ENCODE results near the gene PTPRA. TPM values are rescaled to one million over a fixed set of nuclear protein-coding genes. Genes with fewer than 3 reads are reported as not detected.

Gene PTPRA
- polyA plus RNA-seq, 1 donor (not counting 4 experiments of a cell fraction or from before 2014, with no cell fraction given) = 53.3 TPM

DNA sequence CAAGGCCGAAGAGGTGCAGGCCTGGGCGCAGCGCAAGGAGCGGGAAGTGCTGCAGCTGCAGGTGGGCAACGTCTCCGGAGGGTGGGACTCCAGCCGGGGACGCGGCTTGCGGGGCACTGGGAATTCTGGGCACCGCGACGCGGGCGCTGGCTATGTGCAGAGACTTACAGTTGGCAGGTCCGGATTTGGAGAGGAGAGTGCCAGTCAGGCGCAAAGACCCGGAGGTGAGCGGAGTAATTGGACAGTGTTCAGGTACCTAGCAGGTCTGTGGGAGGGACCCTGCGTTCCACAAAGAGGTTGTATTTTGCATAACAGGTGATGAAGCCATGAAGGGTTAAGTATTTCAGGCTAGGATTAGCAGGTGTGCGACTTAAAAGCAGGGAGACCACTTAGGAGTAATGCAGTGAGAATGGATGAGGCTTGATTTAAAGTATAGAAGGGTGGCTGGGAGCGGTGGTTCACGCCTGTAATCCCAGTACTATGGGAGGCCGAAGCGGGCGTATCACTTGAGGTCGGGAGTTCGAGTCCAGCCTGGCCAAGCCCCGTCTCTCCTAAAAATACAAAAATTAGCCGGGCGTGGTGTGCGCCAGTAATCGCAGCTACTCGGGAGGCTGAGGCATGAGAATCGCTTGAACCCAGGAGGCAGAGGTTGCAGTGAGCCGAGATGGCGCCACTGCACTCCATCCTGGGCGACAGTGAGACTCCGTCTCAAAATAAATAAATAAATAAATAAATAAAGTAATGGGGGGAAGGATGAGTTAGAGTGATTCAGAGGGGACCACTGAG lies 173.6 kb downstream of the PTPRA start:
- Histone ChIP-seq H3K9ac (ENCODE audit: control insufficient read depth, extremely low read depth, insufficient read depth, low read length) (peak overlapping the region; percentile 76), H3K27me3 (ENCODE audit: control insufficient read depth, extremely low read depth, insufficient read depth, low read length) (no peaks in the 10 kb centered on the region), H4K20me1 (ENCODE audit: control insufficient read depth, extremely low read depth, insufficient read depth, low read length) (no peaks in the 10 kb centered on the region), H3K4me2 (ENCODE audit: control insufficient read depth, extremely low read depth, insufficient read depth, low read depth, low read length) (peak overlapping the region; percentile 92), H3K4me1 (ENCODE audit: control insufficient read depth, extremely low read depth, insufficient read depth, low read length) (no peaks in the 10 kb centered on the region), H3K27ac (ENCODE audit: control insufficient read depth, insufficient read depth, low read length) (peak overlapping the region; percentile 36), H3K79me2 (ENCODE audit: control insufficient read depth, insufficient read depth, low read length) (peaks cover 14% of the 10 kb centered on the region), H3K4me3 (ENCODE audit: control insufficient read depth in 2 of 3, extremely low read depth in 1 of 3, insufficient read depth in 2 of 3, low read depth in 1 of 3, low read length in 3 of 3) (peak overlapping the region; percentile 77 to 85 (median 85)), H3K9me3 (ENCODE audit: control insufficient read depth, low read depth, low read length) (no peaks in the 10 kb centered on the region), H3K36me3 (ENCODE audit: control insufficient read depth in 2 of 2, extremely low read depth in 1 of 2, insufficient read depth in 2 of 2, low read length in 2 of 2) (peaks cover 18 to 21% of the 10 kb centered on the region in 2 experiments), H3K9me1 (ENCODE audit: control insufficient read depth, extremely low read depth, insufficient read depth, low read length) (no peaks in the 10 kb centered on the region), H2AFZ (ENCODE audit: control insufficient read depth, low read length) (peak overlapping the region; percentile 77)
- no peak for TF ChIP-seq EZH2 (IDR thresholded peaks at IDR 0.05; ENCODE audit: low read length)
- TF ChIP-seq, protein P1, sequence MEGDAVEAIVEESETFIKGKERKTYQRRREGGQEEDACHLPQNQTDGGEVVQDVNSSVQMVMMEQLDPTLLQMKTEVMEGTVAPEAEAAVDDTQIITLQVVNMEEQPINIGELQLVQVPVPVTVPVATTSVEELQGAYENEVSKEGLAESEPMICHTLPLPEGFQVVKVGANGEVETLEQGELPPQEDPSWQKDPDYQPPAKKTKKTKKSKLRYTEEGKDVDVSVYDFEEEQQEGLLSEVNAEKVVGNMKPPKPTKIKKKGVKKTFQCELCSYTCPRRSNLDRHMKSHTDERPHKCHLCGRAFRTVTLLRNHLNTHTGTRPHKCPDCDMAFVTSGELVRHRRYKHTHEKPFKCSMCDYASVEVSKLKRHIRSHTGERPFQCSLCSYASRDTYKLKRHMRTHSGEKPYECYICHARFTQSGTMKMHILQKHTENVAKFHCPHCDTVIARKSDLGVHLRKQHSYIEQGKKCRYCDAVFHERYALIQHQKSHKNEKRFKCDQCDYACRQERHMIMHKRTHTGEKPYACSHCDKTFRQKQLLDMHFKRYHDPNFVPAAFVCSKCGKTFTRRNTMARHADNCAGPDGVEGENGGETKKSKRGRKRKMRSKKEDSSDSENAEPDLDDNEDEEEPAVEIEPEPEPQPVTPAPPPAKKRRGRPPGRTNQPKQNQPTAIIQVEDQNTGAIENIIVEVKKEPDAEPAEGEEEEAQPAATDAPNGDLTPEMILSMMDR (optimal IDR thresholded peaks at IDR 0.05 in 1 of 3, IDR thresholded peaks at IDR 0.05 in 1 of 3, conservative IDR thresholded peaks at IDR 0.05 in 1 of 3; ENCODE audit: extremely low read depth in 1 of 3, insufficient read depth in 2 of 3, low read length in 3 of 3) = no peak
- dilution Hi-C loops (cut with MboI; ENCODE audit: extremely low pct_ligation_motif_present, low sequenced_read_pairs) = no loop called here
- DNase-seq (ENCODE audit: low read depth, low spot score) (no peak), FAIRE-seq (peak; percentile 39)

DNA sequence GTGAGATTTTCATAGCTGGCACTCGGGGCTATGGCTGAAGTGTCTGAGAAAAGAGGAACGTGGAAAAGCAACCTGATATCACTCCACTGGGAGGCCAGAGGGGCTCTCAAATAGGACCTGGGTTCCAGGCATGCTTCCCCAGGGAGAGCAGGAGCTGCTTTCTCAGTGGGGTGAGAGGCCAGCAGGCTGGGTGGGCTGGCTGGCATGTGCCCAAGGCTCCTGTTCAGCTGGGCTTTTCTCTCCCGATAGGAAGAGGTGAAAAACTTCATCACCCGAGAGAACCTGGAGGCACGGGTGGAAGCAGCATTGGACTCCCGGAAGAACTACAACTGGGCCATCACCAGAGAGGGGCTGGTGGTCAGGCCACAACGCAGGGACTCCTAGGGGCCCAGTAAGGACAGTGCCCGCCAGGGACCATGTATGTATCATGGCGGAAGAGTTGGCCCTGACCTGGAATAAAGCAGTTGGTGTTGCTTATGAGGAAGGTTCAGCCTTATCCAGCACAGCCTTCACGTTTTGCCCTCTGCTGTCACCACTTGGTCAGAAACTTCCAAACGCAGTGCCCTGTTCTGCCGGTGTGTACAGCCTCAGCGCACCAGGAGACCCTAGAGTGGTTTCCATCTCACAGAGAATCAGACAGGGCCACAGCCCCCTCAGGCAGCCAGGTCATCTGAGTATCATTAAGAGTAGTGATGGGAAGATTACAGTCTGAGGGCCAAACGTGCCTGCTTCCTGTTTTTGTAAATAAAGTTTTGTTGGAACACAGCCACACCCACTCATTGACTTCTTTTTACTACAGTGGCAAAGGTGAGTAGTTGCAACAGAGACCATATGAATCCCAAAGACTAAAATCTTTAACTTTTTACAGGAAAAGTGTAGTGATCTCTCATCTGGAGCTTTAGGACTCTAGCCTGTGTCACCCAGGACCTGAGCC lies 174.5 kb downstream of the PTPRA start:
- no peaks in the 10 kb centered on the region for H4K20me1 ChIP-seq (ENCODE audit: control insufficient read depth, extremely low read depth, insufficient read depth, low read length)
- FAIRE-seq = no peak
- peaks cover 14% of the 10 kb centered on the region for H3K79me2 ChIP-seq (ENCODE audit: control insufficient read depth, insufficient read depth, low read length)
- no peaks in the 10 kb centered on the region for H3K9me3 ChIP-seq (ENCODE audit: control insufficient read depth, low read depth, low read length)
- no peaks in the 10 kb centered on the region for H3K4me1 ChIP-seq (ENCODE audit: control insufficient read depth, extremely low read depth, insufficient read depth, low read length)
- peak overlapping the region; percentile 92 for H3K4me2 ChIP-seq (ENCODE audit: control insufficient read depth, extremely low read depth, insufficient read depth, low read depth, low read length)
- dilution Hi-C loops (cut with MboI; ENCODE audit: extremely low pct_ligation_motif_present, low sequenced_read_pairs) = no loop called here
- H3K9me1 ChIP-seq (ENCODE audit: control insufficient read depth, extremely low read depth, insufficient read depth, low read length) = no peaks in the 10 kb centered on the region
- H3K9ac ChIP-seq (ENCODE audit: control insufficient read depth, extremely low read depth, insufficient read depth, low read length) = no peak overlapping the region
- no peak overlapping the region for H3K4me3 ChIP-seq (ENCODE audit: control insufficient read depth in 2 of 3, extremely low read depth in 1 of 3, insufficient read depth in 2 of 3, low read depth in 1 of 3, low read length in 3 of 3)
- no peaks in the 10 kb centered on the region for H3K27me3 ChIP-seq (ENCODE audit: control insufficient read depth, extremely low read depth, insufficient read depth, low read length)
- no peak overlapping the region for H3K27ac ChIP-seq (ENCODE audit: control insufficient read depth, insufficient read depth, low read length)
- DNase-seq (ENCODE audit: low read depth, low spot score) = no peak
- no peak overlapping the region for H2AFZ ChIP-seq (ENCODE audit: control insufficient read depth, low read length)
- H3K36me3 ChIP-seq (ENCODE audit: control insufficient read depth in 2 of 2, extremely low read depth in 1 of 2, insufficient read depth in 2 of 2, low read length in 2 of 2) = peaks cover 18 to 21% of the 10 kb centered on the region in 2 experiments
- TF ChIP-seq EZH2 (IDR thresholded peaks at IDR 0.05; ENCODE audit: low read length) = no peak
- TF ChIP-seq, protein P1 (optimal IDR thresholded peaks at IDR 0.05 in 1 of 3, IDR thresholded peaks at IDR 0.05 in 1 of 3, conservative IDR thresholded peaks at IDR 0.05 in 1 of 3; ENCODE audit: extremely low read depth in 1 of 3, insufficient read depth in 2 of 3, low read length in 3 of 3) = no peak

Data from keratinocyte (primary cell).